ENCODE measurements around the gene ARPP21.

- TF ChIP-seq CTCF (IDR thresholded peaks at IDR 0.05) (no peak), ZFX (IDR thresholded peaks at IDR 0.05; ENCODE audit: borderline replicate concordance) (no peak)
Observed at GRCh38 chr3:35744419-35744818, 105.1 kb downstream of the ARPP21 start.
